ENCODE measurements around the gene KLC4.

DNA sequence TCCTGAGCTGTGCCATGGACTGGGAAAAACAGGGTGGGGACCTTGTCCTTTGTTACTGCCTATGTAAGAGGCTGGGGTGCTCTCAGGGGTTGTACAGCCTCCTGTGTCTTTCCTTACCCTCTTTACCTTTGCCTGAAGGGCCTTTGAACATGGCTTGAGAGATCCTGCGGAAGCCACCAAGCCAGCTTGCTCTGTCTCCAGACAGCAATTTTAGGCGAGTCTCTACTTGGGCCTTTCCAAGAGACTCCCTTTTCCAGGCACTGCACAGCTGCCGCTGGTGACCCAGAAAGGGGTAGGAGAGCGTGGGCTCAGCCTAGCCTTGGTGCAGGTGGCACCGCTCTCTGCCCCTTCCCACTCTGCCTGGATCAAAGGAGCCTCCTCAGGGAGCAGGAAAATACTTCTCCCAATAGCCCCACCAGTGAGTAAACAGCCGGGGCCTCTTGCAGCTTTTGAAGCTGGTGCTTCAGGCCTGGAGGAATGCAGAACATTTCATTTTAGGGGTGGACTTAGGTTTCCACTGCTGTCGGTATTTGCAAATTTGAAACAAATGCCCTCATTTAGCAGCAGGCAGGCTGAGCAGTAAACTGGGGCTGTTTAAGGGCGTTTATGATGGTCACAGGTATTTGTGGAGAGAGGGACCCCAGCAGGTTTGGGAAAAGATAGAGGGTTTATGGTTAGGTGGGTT, 30.6 kb downstream of the KLC4 start:
- no peak for TF ChIP-seq CTCF (IDR thresholded peaks at IDR 0.05)
- no peak for TF ChIP-seq POLR2A (IDR thresholded peaks at IDR 0.05)

Data from heart left ventricle (tissue), 13 donors.